Panc1 (cell line): Measurements from ENCODE around the gene PNPLA8.

ENCODE experiments used
- CTCF ChIP-seq: fragments of 450-650 bp; IDR thresholded peaks from 2 replicates; pipeline ENCODE4 v1.5.1; 2017; ENCODE audit warnings: mild to moderate bottlenecking
- POLR2AphosphoS5 ChIP-seq: IDR thresholded peaks from 2 replicates; pipeline ENCODE4 v1.6.1; 2012; ENCODE audit warnings: mild to moderate bottlenecking, low read depth, low read length, moderate library complexity
- REST ChIP-seq, 2 experiments: IDR thresholded peaks; 2 replicates each; pipeline ENCODE4 v1.6.1; 2011 to 2012; ENCODE audit warnings: low read depth in 2 of 2, control low read depth in 1 of 2, low read length in 1 of 2, mild to moderate bottlenecking in 1 of 2, moderate library complexity in 1 of 2; ENCODE audit not compliant: insufficient read depth in 1 of 2
- SIN3A ChIP-seq: IDR thresholded peaks from 2 replicates; pipeline ENCODE4 v1.6.1; 2012; ENCODE audit warnings: low read depth, mild to moderate bottlenecking, low read length, moderate library complexity, borderline replicate concordance; ENCODE audit not compliant: insufficient read depth

- TF ChIP-seq REST (IDR thresholded peaks at IDR 0.05; ENCODE audit: insufficient read depth in 1 of 2, low read depth in 2 of 2, low read length in 1 of 2) = no peak
- no peak for TF ChIP-seq CTCF
- TF ChIP-seq POLR2AphosphoS5 = no peak
- no peak for TF ChIP-seq SIN3A
These were observed 74.6 kb downstream of the PNPLA8 start for GRCh38 chr7:108451296-108451848.
